Breast epithelium (tissue), 4 donors: ENCODE results near the gene C2CD3. TPM values are rescaled to one million over a fixed set of nuclear protein-coding genes. Genes with fewer than 3 reads are reported as not detected.

Source experiments
- DNase-seq, 2 donors: peaks; one replicate each; pipeline ENCODE4 v3.0.0-alpha.2; 2019; ENCODE audit warnings: low spot score in 2 of 2
- H3K27ac ChIP-seq, 2 donors: fragments of 200-600 bp; sonication (generic) in 1 of 2; one replicate each; pipeline ENCODE4 v1.5.1; 2016 to 2019; ENCODE audit warnings: mild to moderate bottlenecking in 1 of 2
- H3K27me3 ChIP-seq, 2 donors: fragments of 200-600 bp; sonication (generic) in 1 of 2; one replicate each; pipeline versions ENCODE4 v1.5.1 to v1.6.0; 2017 to 2019; ENCODE audit warnings: control low read depth in 1 of 2, mild to moderate bottlenecking in 1 of 2
- H3K36me3 ChIP-seq: fragments of 200-600 bp; one replicate; pipeline ENCODE4 v1.5.1; 2019
- H3K4me1 ChIP-seq, 2 donors: fragments of 200-600 bp; sonication (generic); one replicate each; pipeline ENCODE4 v1.5.1; 2016 to 2019; ENCODE audit warnings: control low read depth in 1 of 2
- H3K4me3 ChIP-seq, 3 donors: fragments of 200-600 bp; sonication (generic); 1 replicate in 2 of 3; 2 replicates in 1 of 3; pipeline ENCODE4 v1.5.1; 2016 to 2019; ENCODE audit warnings: mild to moderate bottlenecking in 3 of 3, moderate library complexity in 2 of 3
- H3K9me3 ChIP-seq, 2 donors: fragments of 200-600 bp; sonication (generic) in 1 of 2; one replicate each; pipeline ENCODE4 v1.5.1; 2016 to 2019; ENCODE audit warnings: control low read depth in 1 of 2
- CTCF ChIP-seq, 3 donors: fragments of 450-650 bp; IDR thresholded peaks; one replicate each; pipeline ENCODE4 v1.5.1; 2016 to 2017; ENCODE audit warnings: antibody characterized with exemption in 3 of 3, mild to moderate bottlenecking in 3 of 3, moderate library complexity in 3 of 3
- POLR2A ChIP-seq: fragments of 450-650 bp; IDR thresholded peaks from one replicate; pipeline ENCODE4 v1.6.1; 2016; ENCODE audit warnings: antibody characterized with exemption, mild to moderate bottlenecking, moderate library complexity
- POLR2AphosphoS5 ChIP-seq, 3 donors: sonication (generic); formaldehyde crosslinking; IDR thresholded peaks; one replicate each; pipeline ENCODE4 v1.6.1; 2017; ENCODE audit warnings: antibody characterized with exemption in 3 of 3
- intact Hi-C: fragments of 100-400 bp; cut with DNase I; formaldehyde crosslinking; loops from one replicate; pipeline ENCODE4 v1.15.1; 2023; ENCODE audit warnings: low total_unique reads
- total RNA-seq, 3 donors: library from RNA; depleted of rRNA; stranded (reverse); fragments of >200 nt; gene quantifications; one replicate each; pipeline ENCODE4 v1.1.0, GENCODE V29; 2016

The C2CD3 gene
- total RNA-seq, 3 donors from 2014 or later: 17.4 to 44.5 (median 37.4) TPM

GRCh38 chr11:74018331-74019005 lies 152.3 kb downstream of the C2CD3 start:
- no peaks in the 10 kb centered on the region for H3K9me3 ChIP-seq
- H3K36me3 ChIP-seq: no peaks in the 10 kb centered on the region
- no peaks in the 10 kb centered on the region for H3K27me3 ChIP-seq
- peaks cover 5 to 18% of the 10 kb centered on the region in 2 donors for H3K4me1 ChIP-seq
- intact Hi-C loops: no loop called here
- TF ChIP-seq CTCF (IDR thresholded peaks at IDR 0.05): no peak
- no peak for TF ChIP-seq POLR2A
- TF ChIP-seq POLR2AphosphoS5 (IDR thresholded peaks at IDR 0.05): peak; percentile 55 to 83 (median 64)
- H3K4me3 ChIP-seq: peak overlapping the region in 1 of 3 donors; percentile 12
- peak; percentile 91 for DNase-seq
- H3K27ac ChIP-seq: peak overlapping the region; percentile 88 to 89

DNA sequence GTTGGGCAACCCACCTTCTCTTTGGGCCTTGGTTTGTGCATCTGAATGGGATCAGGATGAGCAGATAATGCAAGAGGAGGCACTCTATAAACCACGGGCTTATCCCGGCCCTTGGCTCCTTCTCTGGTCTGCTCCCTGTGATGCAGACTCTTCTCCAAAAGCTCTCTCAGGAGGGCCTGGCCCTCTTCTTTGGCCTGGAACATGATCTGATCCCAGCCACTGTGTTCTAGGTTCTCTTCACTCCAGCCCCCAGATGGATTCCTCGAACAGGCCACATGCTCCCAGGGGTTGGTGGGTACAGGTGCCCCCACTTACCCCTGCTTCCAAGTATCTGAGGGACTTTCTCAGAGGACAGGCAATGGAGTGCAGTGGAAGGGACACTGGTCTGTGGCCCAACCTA lies 153.2 kb downstream of the C2CD3 start:
- DNase-seq: no peak
- Histone ChIP-seq H3K36me3 (no peaks in the 10 kb centered on the region), H3K27ac (peak overlapping the region; percentile 88 to 89), H3K27me3 (no peaks in the 10 kb centered on the region), H3K4me1 (peaks cover 5 to 18% of the 10 kb centered on the region in 2 donors), H3K9me3 (no peaks in the 10 kb centered on the region), H3K4me3 (no peak overlapping the region)
- TF ChIP-seq CTCF (IDR thresholded peaks at IDR 0.05): no peak
- no peak for TF ChIP-seq POLR2AphosphoS5 (IDR thresholded peaks at IDR 0.05)
- no peak for TF ChIP-seq POLR2A
- intact Hi-C loops: no loop called here

DNA sequence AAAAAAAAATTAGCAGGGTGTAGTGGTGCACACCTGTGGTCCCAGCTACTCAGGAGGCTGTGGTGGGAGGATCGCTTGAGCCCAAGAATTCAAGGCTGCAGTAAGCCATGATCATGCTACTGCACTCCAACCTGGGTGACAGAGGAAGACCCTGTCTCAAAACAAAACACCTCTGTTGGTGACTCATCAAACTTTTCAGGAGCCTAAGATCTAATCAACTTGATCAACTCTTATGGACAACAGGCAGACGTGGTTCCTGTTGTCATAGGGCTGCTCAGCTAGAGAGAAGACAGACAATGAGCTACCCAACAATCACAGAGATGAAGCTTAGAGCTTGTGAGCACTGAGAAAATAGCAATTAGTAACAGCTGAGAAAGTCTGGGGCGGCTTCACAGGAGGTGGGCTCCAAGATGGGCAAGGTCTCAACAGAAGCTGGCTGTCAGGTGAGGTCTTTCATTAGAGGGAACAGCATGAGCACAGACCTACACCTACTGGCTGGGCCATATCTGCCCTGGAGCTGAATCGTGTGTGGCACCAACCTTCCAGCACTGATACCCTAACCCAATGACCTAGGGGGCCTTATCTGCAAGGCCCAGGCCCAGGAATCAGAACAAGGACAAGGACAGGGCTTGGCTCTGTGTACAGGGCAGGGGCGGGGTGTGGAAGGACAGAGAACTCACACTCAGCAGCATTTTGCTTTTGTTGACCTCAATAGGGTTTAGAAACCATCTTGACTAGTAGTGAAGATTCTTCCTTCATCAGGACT lies 154.7 kb downstream of the C2CD3 start:
- no peak overlapping the region for H3K4me3 ChIP-seq
- H3K9me3 ChIP-seq: no peaks in the 10 kb centered on the region
- TF ChIP-seq POLR2AphosphoS5 (IDR thresholded peaks at IDR 0.05): no peak
- no peak for TF ChIP-seq POLR2A
- no peak for TF ChIP-seq CTCF (IDR thresholded peaks at IDR 0.05)
- intact Hi-C loops: no loop called here
- H3K4me1 ChIP-seq: peaks cover 5 to 18% of the 10 kb centered on the region in 2 donors
- no peaks in the 10 kb centered on the region for H3K27me3 ChIP-seq
- H3K36me3 ChIP-seq: no peaks in the 10 kb centered on the region
- H3K27ac ChIP-seq: peak overlapping the region in 1 of 2 donors; percentile 39
- DNase-seq: no peak

GRCh38 chr11:74014880-74015279 lies 155.9 kb downstream of the C2CD3 start:
- TF ChIP-seq CTCF (IDR thresholded peaks at IDR 0.05) (no peak), POLR2AphosphoS5 (IDR thresholded peaks at IDR 0.05) (no peak), POLR2A (no peak)
- intact Hi-C loops: no loop called here
- Histone ChIP-seq H3K27me3 (no peaks in the 10 kb centered on the region), H3K9me3 (no peaks in the 10 kb centered on the region), H3K4me3 (no peak overlapping the region), H3K36me3 (no peaks in the 10 kb centered on the region), H3K27ac (no peak overlapping the region), H3K4me1 (peaks cover 5 to 18% of the 10 kb centered on the region in 2 donors)
- no peak for DNase-seq

DNA sequence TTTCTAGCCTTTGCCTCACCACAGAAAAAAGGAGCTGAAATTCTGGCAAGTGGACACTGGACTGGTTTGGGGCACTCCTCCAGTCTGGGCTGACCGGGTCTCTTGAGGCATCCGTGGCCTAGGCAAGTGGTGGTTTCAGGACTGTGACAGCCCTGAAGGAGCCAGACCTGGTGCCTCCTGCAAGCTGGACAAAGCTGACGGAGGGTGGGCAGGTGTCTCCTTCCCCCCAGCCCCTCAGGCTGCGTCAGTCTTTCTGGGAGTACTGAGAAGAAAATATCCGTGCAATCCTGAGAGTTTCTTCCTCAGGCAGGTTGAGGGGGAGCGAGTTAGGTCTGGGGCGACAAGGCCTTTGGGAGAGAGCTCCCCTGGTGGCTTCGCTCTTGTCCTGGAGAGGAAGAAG lies 157.7 kb downstream of the C2CD3 start:
- no peak for DNase-seq
- Histone ChIP-seq H3K36me3 (no peaks in the 10 kb centered on the region), H3K9me3 (no peaks in the 10 kb centered on the region), H3K4me3 (no peak overlapping the region), H3K4me1 (peaks cover 3 to 5% of the 10 kb centered on the region in 2 donors), H3K27ac (no peak overlapping the region), H3K27me3 (no peaks in the 10 kb centered on the region)
- TF ChIP-seq CTCF (IDR thresholded peaks at IDR 0.05) (no peak), POLR2AphosphoS5 (IDR thresholded peaks at IDR 0.05) (no peak), POLR2A (no peak)
- intact Hi-C loops: no loop called here
